Activated CD8-positive, alpha-beta T cell treated with anti-CD3 and anti-CD28 coated beads for 36 hours (primary cell): ENCODE results near the gene SLC12A3. TPM values are rescaled to one million over a fixed set of nuclear protein-coding genes. Genes with fewer than 3 reads are reported as not detected.
"Not testable (repeated sequence)": the region's sequence is repeated elsewhere in the genome, so short reads cannot be mapped to it uniquely, and the experiment has no call there.

ENCODE experiments used
- ATAC-seq: fragments of 200-7000 bp; cut with Tn5 transposase; one replicate; pipeline ENCODE4 v1.10.0; 2021; ENCODE audit warnings: mild to moderate bottlenecking, moderate library complexity
- CTCF ChIA-PET: fragments of 350-600 bp; sonication (Branson Sonifier 250); formaldehyde crosslinking; loops from one replicate; lab custom pipeline; 2021; ENCODE audit warnings: antibody characterized with exemption; lab: Charles Lee
- POLR2A ChIA-PET: fragments of 350-600 bp; sonication (Branson Sonifier 250); formaldehyde crosslinking; loops from one replicate; lab custom pipeline; 2021; ENCODE audit warnings: antibody characterized with exemption; lab: Charles Lee
- DNase-seq: peaks from one replicate; pipeline ENCODE4 v3.0.0-alpha.2; 2020
- H3K27ac Mint-ChIP-seq: one replicate; pipeline ENCODE4 v1.8.0; 2021; ENCODE audit warnings: mild to moderate bottlenecking, mixed read lengths
- H3K27me3 Mint-ChIP-seq: one replicate; pipeline ENCODE4 v1.8.0; 2021; ENCODE audit warnings: mixed read lengths
- H3K36me3 Mint-ChIP-seq: one replicate; pipeline ENCODE4 v1.8.0; 2021; ENCODE audit warnings: low read depth, mixed read lengths
- H3K4me1 Mint-ChIP-seq: one replicate; pipeline ENCODE4 v1.8.0; 2021; ENCODE audit warnings: low read depth, mixed read lengths
- H3K4me3 Mint-ChIP-seq: one replicate; pipeline ENCODE4 v1.8.0; 2021; ENCODE audit warnings: mild to moderate bottlenecking, moderate library complexity, mixed read lengths
- H3K9me3 Mint-ChIP-seq: one replicate; pipeline ENCODE4 v1.8.0; 2021; ENCODE audit warnings: mixed read lengths
- CTCF ChIP-seq: fragments of 200-600 bp; IDR thresholded peaks from one replicate; pipeline ENCODE4 v1.8.0; 2022; ENCODE audit warnings: antibody characterized with exemption, mild to moderate bottlenecking
- intact Hi-C: fragments of 100-400 bp; cut with micrococcal nuclease; formaldehyde crosslinking; loops from one replicate; pipeline ENCODE4 v1.10.0; 2022
- total RNA-seq, 2 experiments: library from RNA; stranded (reverse); gene quantifications; one replicate each; pipeline ENCODE4 v1.2.3, GENCODE V29; 2021

Gene SLC12A3
- total RNA-seq, 2 experiments from 2014 or later = not detected

GRCh38 chr16:56884026-56884582 lies 19.1 kb downstream of the SLC12A3 start:
- CTCF ChIA-PET = interaction anchor here (3.2 kb wide), 1 partner anchor 17 kb away, joined by 11 read pairs; no protein-coding TSS in a partner anchor
- no peak for TF ChIP-seq CTCF
- no peaks in the 10 kb centered on the region for H3K9me3 Mint-ChIP-seq
- H3K4me3 Mint-ChIP-seq = no peak overlapping the region
- H3K36me3 Mint-ChIP-seq = no peaks in the 10 kb centered on the region
- no peaks in the 10 kb centered on the region for H3K4me1 Mint-ChIP-seq
- intact Hi-C loops = no loop called here
- POLR2A ChIA-PET = no interaction called here
- DNase-seq (no peak), ATAC-seq (no peak)
- no peak overlapping the region for H3K27ac Mint-ChIP-seq
- H3K27me3 Mint-ChIP-seq = no peaks in the 10 kb centered on the region

GRCh38 chr16:56884929-56885328 lies 19.9 kb downstream of the SLC12A3 start:
- CTCF ChIA-PET = interaction anchor here (3.2 kb wide), 1 partner anchor 18 kb away, joined by 11 read pairs; no protein-coding TSS in a partner anchor
- H3K9me3 Mint-ChIP-seq, H3K4me3 Mint-ChIP-seq, POLR2A ChIA-PET, H3K36me3 Mint-ChIP-seq, ATAC-seq, DNase-seq, intact Hi-C loops, H3K27me3 Mint-ChIP-seq, H3K27ac Mint-ChIP-seq, H3K4me1 Mint-ChIP-seq: not testable (repeated sequence)

- DNase-seq (no peak), ATAC-seq (no peak)
- no peak for TF ChIP-seq CTCF
- intact Hi-C loops = no loop called here
- ChIA-PET CTCF (interaction anchor here (3.2 kb wide), 1 partner anchor 18 kb away, joined by 11 read pairs; no protein-coding TSS in a partner anchor), POLR2A (no interaction called here)
- Mint-ChIP-seq H3K4me3 (no peak overlapping the region), H3K9me3 (no peaks in the 10 kb centered on the region), H3K4me1 (no peaks in the 10 kb centered on the region), H3K36me3 (no peaks in the 10 kb centered on the region), H3K27ac (no peak overlapping the region), H3K27me3 (no peaks in the 10 kb centered on the region)
Measured at GRCh38 chr16:56885446-56886162, 20.6 kb downstream of the SLC12A3 start.

GRCh38 chr16:56886296-56886695 lies 21.3 kb downstream of the SLC12A3 start:
- Mint-ChIP-seq H3K4me1 (no peaks in the 10 kb centered on the region), H3K4me3 (no peak overlapping the region), H3K27ac (no peak overlapping the region), H3K36me3 (no peaks in the 10 kb centered on the region), H3K27me3 (no peaks in the 10 kb centered on the region), H3K9me3 (no peaks in the 10 kb centered on the region)
- CTCF ChIA-PET = no interaction called here
- DNase-seq (no peak), ATAC-seq (no peak)
- intact Hi-C loops = no loop called here
- no peak for TF ChIP-seq CTCF
- POLR2A ChIA-PET = no interaction called here

- H3K4me3 Mint-ChIP-seq = no peak overlapping the region
- H3K9me3 Mint-ChIP-seq = no peaks in the 10 kb centered on the region
- H3K27ac Mint-ChIP-seq = no peak overlapping the region
- H3K27me3 Mint-ChIP-seq = no peaks in the 10 kb centered on the region
- no peak for TF ChIP-seq CTCF
- intact Hi-C loops = no loop called here
- ChIA-PET CTCF (no interaction called here), POLR2A (no interaction called here)
- no peak for DNase-seq
- no peak for ATAC-seq
- H3K36me3 Mint-ChIP-seq = no peaks in the 10 kb centered on the region
- H3K4me1 Mint-ChIP-seq = no peaks in the 10 kb centered on the region
Measured at GRCh38 chr16:56886826-56887225, 21.8 kb downstream of the SLC12A3 start.
